ENCODE results near the gene PSMD14. TPM values are rescaled to one million over a fixed set of nuclear protein-coding genes. Genes with fewer than 3 reads are reported as not detected.

PSMD14 gene
- total and polyA plus RNA-seq, 7 experiments from 2014 or later: 13.2 to 69.5 (median 25.1) TPM

- Histone ChIP-seq H3K27ac (ENCODE audit: low read depth, low read length) (no peak overlapping the region), H3K4me3 (ENCODE audit: low read length) (no peak overlapping the region), H3K9me3 (ENCODE audit: control insufficient read depth in 2 of 3, low read length in 3 of 3) (no peaks in the 10 kb centered on the region), H3K36me3 (ENCODE audit: control insufficient read depth in 2 of 3, insufficient read depth in 3 of 3, low read length in 3 of 3) (no peaks in the 10 kb centered on the region), H3K27me3 (ENCODE audit: control insufficient read depth in 2 of 2, insufficient read depth in 2 of 2, low read length in 2 of 2) (no peaks in the 10 kb centered on the region), H3K4me1 (ENCODE audit: control insufficient read depth in 2 of 2, insufficient read depth in 2 of 2, low read length in 2 of 2) (no peaks in the 10 kb centered on the region)
- Mint-ChIP-seq H3K9me3 (peaks cover 0 to 5% (median 0%) of the 10 kb centered on the region in 11 donors), H3K27me3 (no peaks in the 10 kb centered on the region), H3K4me3 (no peak overlapping the region), H3K27ac (no peak overlapping the region), H3K36me3 (peaks cover 6 to 39% (median 31%) of the 10 kb centered on the region in 5 donors), H3K4me1 (no peaks in the 10 kb centered on the region)
- ChIA-PET POLR2A (no interaction called here), CTCF (no interaction called here)
- intact Hi-C loops (cut with micrococcal nuclease): no loop called here
- DNase-seq: no peak
- ATAC-seq: no peak
These were observed 94.1 kb downstream of the PSMD14 start for GRCh38 chr2:161402297-161402696.

- ATAC-seq: no peak
These were observed 98.1 kb downstream of the PSMD14 start for GRCh38 chr2:161406316-161406715.

DNA sequence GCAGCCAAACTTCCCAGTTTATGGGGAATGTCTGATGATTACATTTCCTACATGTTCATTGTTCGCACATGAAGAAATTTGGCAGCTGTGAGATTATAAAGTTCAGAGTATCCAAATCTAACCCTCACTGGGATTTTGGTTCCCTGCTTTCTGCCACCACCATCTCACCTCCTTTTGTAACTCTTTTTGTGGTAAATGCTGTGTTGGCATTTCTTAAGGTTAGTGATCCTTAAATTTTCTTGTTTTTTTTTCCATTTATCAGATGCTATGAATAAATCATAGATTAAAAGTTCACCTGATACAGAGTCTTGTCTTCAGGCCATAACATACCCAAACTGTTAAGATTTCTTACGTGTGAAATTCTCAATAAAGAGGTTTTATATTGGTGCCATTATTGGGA, 99.4 kb downstream of the PSMD14 start:
- no peak overlapping the region for H3K4me3 Mint-ChIP-seq
- Histone ChIP-seq H3K9me3 (ENCODE audit: control insufficient read depth in 2 of 3, low read length in 3 of 3) (no peaks in the 10 kb centered on the region), H3K27ac (ENCODE audit: low read depth, low read length) (no peak overlapping the region), H3K4me3 (ENCODE audit: low read length) (no peak overlapping the region), H3K4me1 (ENCODE audit: control insufficient read depth in 2 of 2, insufficient read depth in 2 of 2, low read length in 2 of 2) (no peaks in the 10 kb centered on the region), H3K27me3 (ENCODE audit: control insufficient read depth in 2 of 2, insufficient read depth in 2 of 2, low read length in 2 of 2) (no peaks in the 10 kb centered on the region), H3K36me3 (ENCODE audit: control insufficient read depth in 2 of 3, insufficient read depth in 3 of 3, low read length in 3 of 3) (no peaks in the 10 kb centered on the region)
- H3K4me1 Mint-ChIP-seq: peaks cover 0 to 4% (median 0%) of the 10 kb centered on the region in 7 donors
- POLR2A ChIA-PET: no interaction called here
- CTCF ChIA-PET: interaction anchor here (0.7 kb wide), 1 partner anchor 344 kb away, joined by 4 read pairs; no protein-coding TSS in a partner anchor
- no peaks in the 10 kb centered on the region for H3K9me3 Mint-ChIP-seq
- no peak overlapping the region for H3K27ac Mint-ChIP-seq
- no peak for ATAC-seq
- no peak for DNase-seq
- H3K27me3 Mint-ChIP-seq: no peaks in the 10 kb centered on the region
- intact Hi-C loops (cut with micrococcal nuclease): no loop called here
- peaks cover 5 to 18% (median 10%) of the 10 kb centered on the region in 5 donors for H3K36me3 Mint-ChIP-seq

More at GRCh38 chr2:161406316-161406715, 98.1 kb downstream of the PSMD14 start:
- Mint-ChIP-seq H3K4me1 (no peaks in the 10 kb centered on the region), H3K27me3 (no peaks in the 10 kb centered on the region), H3K4me3 (no peak overlapping the region), H3K27ac (no peak overlapping the region), H3K9me3 (no peaks in the 10 kb centered on the region), H3K36me3 (peaks cover 5 to 20% (median 13%) of the 10 kb centered on the region in 5 donors)
- ChIA-PET POLR2A (no interaction called here), CTCF (no interaction called here)
- DNase-seq: no peak
- intact Hi-C loops (cut with micrococcal nuclease): no loop called here
- Histone ChIP-seq H3K9me3 (ENCODE audit: control insufficient read depth in 2 of 3, low read length in 3 of 3) (no peaks in the 10 kb centered on the region), H3K27ac (ENCODE audit: low read depth, low read length) (no peak overlapping the region), H3K36me3 (ENCODE audit: control insufficient read depth in 2 of 3, insufficient read depth in 3 of 3, low read length in 3 of 3) (no peaks in the 10 kb centered on the region), H3K4me1 (ENCODE audit: control insufficient read depth in 2 of 2, insufficient read depth in 2 of 2, low read length in 2 of 2) (no peaks in the 10 kb centered on the region), H3K27me3 (ENCODE audit: control insufficient read depth in 2 of 2, insufficient read depth in 2 of 2, low read length in 2 of 2) (no peaks in the 10 kb centered on the region), H3K4me3 (ENCODE audit: low read length) (no peak overlapping the region)

GRCh38 chr2:161409308-161409907, 101.2 kb downstream of the PSMD14 start:
- Histone ChIP-seq H3K4me1 (ENCODE audit: control insufficient read depth in 2 of 2, insufficient read depth in 2 of 2, low read length in 2 of 2) (peaks cover 0 to under 1% of the 10 kb centered on the region in 2 donors), H3K27me3 (ENCODE audit: control insufficient read depth in 2 of 2, insufficient read depth in 2 of 2, low read length in 2 of 2) (peaks cover 3 to 6% of the 10 kb centered on the region in 2 donors), H3K27ac (ENCODE audit: low read depth, low read length) (no peak overlapping the region), H3K9me3 (ENCODE audit: control insufficient read depth in 2 of 3, low read length in 3 of 3) (no peaks in the 10 kb centered on the region), H3K4me3 (ENCODE audit: low read length) (no peak overlapping the region), H3K36me3 (ENCODE audit: control insufficient read depth in 2 of 3, insufficient read depth in 3 of 3, low read length in 3 of 3) (no peaks in the 10 kb centered on the region)
- ChIA-PET POLR2A (no interaction called here), CTCF (no interaction called here)
- DNase-seq (no peak), ATAC-seq (no peak)
- H3K9me3 Mint-ChIP-seq: no peaks in the 10 kb centered on the region
- peaks cover 5 to 10% (median 6%) of the 10 kb centered on the region in 5 donors for H3K27me3 Mint-ChIP-seq
- no peak overlapping the region for H3K27ac Mint-ChIP-seq
- peaks cover 3 to 9% (median 5%) of the 10 kb centered on the region in 7 donors for H3K4me1 Mint-ChIP-seq
- peaks cover 5 to 17% (median 8%) of the 10 kb centered on the region in 5 donors for H3K36me3 Mint-ChIP-seq
- H3K4me3 Mint-ChIP-seq: no peak overlapping the region
- intact Hi-C loops (cut with micrococcal nuclease): no loop called here

GRCh38 chr2:161412346-161412745, 104.1 kb downstream of the PSMD14 start:
- H3K4me1 Mint-ChIP-seq: peaks cover 24 to 32% (median 31%) of the 10 kb centered on the region in 7 donors
- Histone ChIP-seq H3K4me3 (ENCODE audit: low read length) (no peak overlapping the region), H3K36me3 (ENCODE audit: control insufficient read depth in 2 of 3, insufficient read depth in 3 of 3, low read length in 3 of 3) (no peaks in the 10 kb centered on the region), H3K9me3 (ENCODE audit: control insufficient read depth in 2 of 3, low read length in 3 of 3) (no peaks in the 10 kb centered on the region), H3K27ac (ENCODE audit: low read depth, low read length) (no peak overlapping the region), H3K4me1 (ENCODE audit: control insufficient read depth in 2 of 2, insufficient read depth in 2 of 2, low read length in 2 of 2) (peaks cover 19 to 29% of the 10 kb centered on the region in 2 donors), H3K27me3 (ENCODE audit: control insufficient read depth in 2 of 2, insufficient read depth in 2 of 2, low read length in 2 of 2) (peaks cover 3 to 22% of the 10 kb centered on the region in 2 donors)
- DNase-seq: no peak
- no peak for ATAC-seq
- ChIA-PET POLR2A (no interaction called here), CTCF (no interaction called here)
- H3K9me3 Mint-ChIP-seq: no peaks in the 10 kb centered on the region
- peaks cover 5 to 16% (median 8%) of the 10 kb centered on the region in 5 donors for H3K36me3 Mint-ChIP-seq
- intact Hi-C loops (cut with micrococcal nuclease): loop anchor here (5.0 to 10.0 kb wide), 2 partner anchors 178 to 190 kb away; no protein-coding TSS in a partner anchor
- H3K27ac Mint-ChIP-seq: no peak overlapping the region
- H3K4me3 Mint-ChIP-seq: no peak overlapping the region
- peaks cover 32 to 36% (median 33%) of the 10 kb centered on the region in 5 donors for H3K27me3 Mint-ChIP-seq

DNA sequence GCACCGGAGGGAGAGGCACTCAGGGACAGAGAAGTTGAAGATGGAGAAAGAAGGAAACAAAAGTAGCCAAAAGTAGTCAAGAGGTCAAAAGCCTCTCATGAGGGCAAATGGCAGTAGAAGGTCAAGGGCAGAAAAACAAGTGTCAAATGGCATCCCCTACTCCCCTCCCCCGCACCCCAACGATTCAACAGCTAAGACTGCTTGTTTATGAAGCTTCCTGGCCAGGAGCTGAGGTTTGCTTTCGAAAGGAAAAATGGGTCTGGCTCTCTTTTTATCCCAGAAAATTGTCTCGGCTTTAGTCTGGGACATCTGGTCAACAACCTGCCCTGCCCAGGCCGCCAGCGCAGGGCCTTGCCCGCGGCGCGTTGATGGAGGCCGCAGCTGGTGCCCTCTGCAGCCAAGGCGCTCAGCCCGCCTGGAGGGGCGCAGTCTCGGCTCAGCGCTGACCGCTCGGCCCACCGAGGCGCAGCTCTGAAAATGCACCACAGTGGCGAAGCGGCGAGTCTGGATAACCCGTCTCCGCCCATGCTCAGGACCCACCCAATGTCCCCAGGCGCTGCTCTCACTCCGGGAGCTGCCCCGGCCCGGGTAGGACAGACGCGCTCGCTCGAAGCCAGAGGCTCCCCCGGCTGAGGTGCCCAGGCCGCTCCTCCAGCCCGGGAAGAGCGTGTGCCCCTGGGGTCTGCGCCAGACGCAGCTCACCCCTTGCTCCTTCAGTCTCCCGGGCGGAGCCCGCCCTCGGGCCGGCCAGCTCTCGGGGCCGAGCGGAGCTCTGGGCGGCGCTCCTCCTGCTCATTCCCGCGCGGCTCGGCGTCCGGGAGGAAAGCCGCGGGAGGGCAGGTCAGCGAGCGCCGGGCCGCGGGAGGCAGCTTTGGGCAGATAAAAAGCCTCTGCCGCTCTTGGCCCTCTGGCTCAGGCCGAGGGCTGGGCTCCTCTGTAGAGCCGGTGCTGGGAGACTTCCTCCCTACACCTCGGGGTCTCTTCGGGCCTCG, 106.1 kb downstream of the PSMD14 start:
- Histone ChIP-seq H3K27ac (ENCODE audit: low read depth, low read length) (no peak overlapping the region), H3K4me3 (ENCODE audit: low read length) (peak overlapping the region; percentile 43), H3K27me3 (ENCODE audit: control insufficient read depth in 2 of 2, insufficient read depth in 2 of 2, low read length in 2 of 2) (peaks cover 7 to 38% of the 10 kb centered on the region in 2 donors), H3K9me3 (ENCODE audit: control insufficient read depth in 2 of 3, low read length in 3 of 3) (no peaks in the 10 kb centered on the region), H3K36me3 (ENCODE audit: control insufficient read depth in 2 of 3, insufficient read depth in 3 of 3, low read length in 3 of 3) (no peaks in the 10 kb centered on the region), H3K4me1 (ENCODE audit: control insufficient read depth in 2 of 2, insufficient read depth in 2 of 2, low read length in 2 of 2) (peaks cover 23 to 31% of the 10 kb centered on the region in 2 donors)
- H3K4me1 Mint-ChIP-seq: peaks cover 30 to 52% (median 50%) of the 10 kb centered on the region in 7 donors
- CTCF ChIA-PET: no interaction called here
- peak in 1 of 9 donors; percentile 33 for DNase-seq
- ATAC-seq: peak; percentile 63
- peaks cover 0 to 1% (median 0%) of the 10 kb centered on the region in 11 donors for H3K9me3 Mint-ChIP-seq
- peak overlapping the region in 1 of 9 donors; percentile 32 for H3K27ac Mint-ChIP-seq
- H3K4me3 Mint-ChIP-seq: peak overlapping the region; percentile 54 to 84 (median 74)
- POLR2A ChIA-PET: no interaction called here
- peaks cover 0 to 16% (median 0%) of the 10 kb centered on the region in 5 donors for H3K36me3 Mint-ChIP-seq
- H3K27me3 Mint-ChIP-seq: peaks cover 52 to 56% (median 53%) of the 10 kb centered on the region in 5 donors
- intact Hi-C loops (cut with micrococcal nuclease): loop anchor here (1.0 to 10.0 kb wide), 7 partner anchors 12 to 538 kb away; partner anchors contain the start of gene PSMD14 (in 2 of the 2)
